Loucy (cell line): ENCODE measurements around the gene IFT27.

Source experiments
- H2AFZ ChIP-seq: fragments of 200-600 bp; sonication (generic); 2 replicates; pipeline ENCODE4 v1.6.0; 2016; ENCODE audit warnings: antibody characterized with exemption, mild to moderate bottlenecking, low read length, moderate library complexity
- H3F3A ChIP-seq: fragments of 200-600 bp; 2 replicates; pipeline ENCODE4 v1.6.0; 2016; ENCODE audit warnings: antibody characterized with exemption, low read depth, mild to moderate bottlenecking
- H3K27me3 ChIP-seq: fragments of 200-600 bp; sonication (generic); 2 replicates; pipeline ENCODE4 v1.6.1; 2014; ENCODE audit warnings: low read length, mild to moderate bottlenecking; ENCODE audit not compliant: insufficient read depth, poor library complexity, severe bottlenecking
- H3K36me3 ChIP-seq: fragments of 200-600 bp; sonication (generic); 2 replicates; pipeline ENCODE4 v1.6.1; 2016; ENCODE audit warnings: low read length; ENCODE audit not compliant: insufficient read depth
- H3K4me1 ChIP-seq: fragments of 200-600 bp; sonication (generic); 2 replicates; pipeline ENCODE4 v1.5.1; 2014; ENCODE audit warnings: low read length, mild to moderate bottlenecking; ENCODE audit not compliant: insufficient read depth, poor library complexity, severe bottlenecking
- H3K4me2 ChIP-seq: fragments of 200-600 bp; sonication (generic); 2 replicates; pipeline ENCODE4 v1.6.0; 2014; ENCODE audit warnings: antibody characterized with exemption, low read length, low read depth, mild to moderate bottlenecking; ENCODE audit not compliant: poor library complexity, severe bottlenecking
- H3K4me3 ChIP-seq: fragments of 200-600 bp; sonication (generic); 2 replicates; pipeline ENCODE4 v1.5.1; 2014; ENCODE audit warnings: low read length, mild to moderate bottlenecking, mixed read lengths; ENCODE audit not compliant: poor library complexity, severe bottlenecking
- H3K79me2 ChIP-seq: fragments of 200-600 bp; sonication (generic); 2 replicates; pipeline ENCODE4 v1.6.1; 2014; ENCODE audit warnings: low read length; ENCODE audit not compliant: insufficient read depth
- H3K9ac ChIP-seq: fragments of 200-600 bp; sonication (generic); 2 replicates; pipeline ENCODE4 v1.6.0; 2014; ENCODE audit warnings: mild to moderate bottlenecking, low read depth, low read length, moderate library complexity; ENCODE audit not compliant: poor library complexity, severe bottlenecking
- H3K9me2 ChIP-seq: fragments of 200-600 bp; sonication (generic); replicated peaks from 2 replicates; pipeline ENCODE4 v1.6.1; 2016; ENCODE audit warnings: low read depth, low read length, mixed read lengths
- H3K9me3 ChIP-seq: fragments of 200-600 bp; sonication (generic); 2 replicates; pipeline ENCODE4 v1.6.1; 2014; ENCODE audit warnings: mild to moderate bottlenecking, antibody characterized with exemption, low read length, low read depth; ENCODE audit not compliant: insufficient read depth
- H4K20me1 ChIP-seq: fragments of 200-600 bp; sonication (generic); 2 replicates; pipeline ENCODE4 v1.6.0; 2014; ENCODE audit warnings: antibody characterized with exemption, low read length, mild to moderate bottlenecking; ENCODE audit not compliant: insufficient read depth, poor library complexity, severe bottlenecking
- CTCF ChIP-seq: fragments of 200-600 bp; sonication (generic); conservative IDR thresholded peaks from 2 replicates; pipeline ENCODE4 v1.5.1; 2014; ENCODE audit warnings: mild to moderate bottlenecking, antibody characterized with exemption, low read length
- EZH2phosphoT487 ChIP-seq: fragments of 200-600 bp; IDR thresholded peaks from 2 replicates; pipeline ENCODE4 v1.6.1; 2018; ENCODE audit warnings: antibody characterized with exemption, mild to moderate bottlenecking, moderate library complexity, borderline replicate concordance

The IFT27 gene

DNA sequence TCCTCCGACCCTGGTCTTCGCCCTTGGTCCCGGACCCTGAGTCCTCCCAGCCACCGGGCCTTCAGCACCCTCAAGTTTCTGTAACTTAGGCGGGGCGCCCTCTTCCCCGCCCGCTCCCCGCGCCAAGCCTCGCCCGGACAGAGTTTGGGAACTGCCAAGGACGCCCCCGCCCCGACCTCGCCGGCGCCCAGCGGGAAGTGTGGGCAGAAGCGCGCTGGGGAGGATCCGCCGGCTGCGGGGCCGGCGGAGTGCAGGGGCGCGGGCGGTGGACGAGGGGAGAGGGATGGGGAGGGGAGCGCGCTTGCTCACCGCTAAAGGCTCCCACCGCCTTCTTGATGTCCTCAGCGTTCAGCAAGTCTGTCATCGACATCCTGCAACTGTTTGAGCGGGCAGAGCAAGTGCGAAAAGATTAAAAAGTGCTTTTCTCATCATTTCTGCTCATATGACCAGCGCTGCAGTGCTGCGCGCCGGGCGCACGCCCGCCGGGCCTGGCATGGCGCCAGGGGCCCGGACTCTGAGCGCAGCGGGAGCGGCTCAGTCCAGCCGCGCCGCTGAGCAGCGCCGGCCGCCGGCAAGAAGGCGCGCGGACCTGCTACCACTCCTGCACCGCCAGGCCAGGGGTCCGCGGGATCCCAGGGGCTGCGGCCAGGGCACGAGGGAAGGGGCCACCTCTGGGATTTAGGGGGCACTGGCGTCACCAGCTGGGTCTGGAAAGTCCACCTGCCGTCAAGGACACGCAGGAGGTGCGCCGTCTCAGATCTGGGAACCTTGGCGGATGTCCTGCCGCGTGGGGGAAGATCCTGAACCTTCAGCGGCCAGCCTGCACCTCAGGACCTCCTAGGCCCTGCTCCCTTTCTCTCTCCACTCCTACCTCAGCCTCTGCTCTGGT, 41.0 kb upstream of the IFT27 start, which contains the start of gene PVALB:
TSS of gene PVALB (minus strand) at position 400 of the 889 bp plus-strand sequence. CDS start at position 370, 30 bp downstream.
- no peaks in the 10 kb centered on the region for H3K4me1 ChIP-seq
- H3K9me3 ChIP-seq = no peaks in the 10 kb centered on the region
- no peak within 1 kb of the TSS for H3K9ac ChIP-seq
- H3K4me3 ChIP-seq = no peak within 1 kb of the TSS
- peaks cover 6% of the 10 kb centered on the region for H3K27me3 ChIP-seq
- H3K36me3 ChIP-seq = no peaks in the 10 kb centered on the region
- H3F3A ChIP-seq = no peaks in the 10 kb centered on the region
- TF ChIP-seq EZH2phosphoT487 (no peak), CTCF (no peak)
- H3K9me2 ChIP-seq = no peaks in the 10 kb centered on the region
- H4K20me1 ChIP-seq = no peaks in the 10 kb centered on the region
- H3K4me2 ChIP-seq = no peak within 1 kb of the TSS
- no peak within 1 kb of the TSS for H2AFZ ChIP-seq
- H3K79me2 ChIP-seq = no peaks in the 10 kb centered on the region

- Histone ChIP-seq H3K79me2 (no peaks in the 10 kb centered on the region), H3K4me2 (no peak overlapping the region), H3K36me3 (no peaks in the 10 kb centered on the region), H2AFZ (no peak overlapping the region), H4K20me1 (no peaks in the 10 kb centered on the region), H3K4me3 (no peak overlapping the region), H3K27me3 (peaks cover 6% of the 10 kb centered on the region), H3K4me1 (no peaks in the 10 kb centered on the region), H3K9me3 (no peaks in the 10 kb centered on the region), H3K9me2 (no peaks in the 10 kb centered on the region), H3F3A (no peaks in the 10 kb centered on the region), H3K9ac (no peak overlapping the region)
- TF ChIP-seq EZH2phosphoT487 = no peak
- no peak for TF ChIP-seq CTCF
These were observed 40.4 kb upstream of the IFT27 start for GRCh38 chr22:36816339-36816635.

DNA sequence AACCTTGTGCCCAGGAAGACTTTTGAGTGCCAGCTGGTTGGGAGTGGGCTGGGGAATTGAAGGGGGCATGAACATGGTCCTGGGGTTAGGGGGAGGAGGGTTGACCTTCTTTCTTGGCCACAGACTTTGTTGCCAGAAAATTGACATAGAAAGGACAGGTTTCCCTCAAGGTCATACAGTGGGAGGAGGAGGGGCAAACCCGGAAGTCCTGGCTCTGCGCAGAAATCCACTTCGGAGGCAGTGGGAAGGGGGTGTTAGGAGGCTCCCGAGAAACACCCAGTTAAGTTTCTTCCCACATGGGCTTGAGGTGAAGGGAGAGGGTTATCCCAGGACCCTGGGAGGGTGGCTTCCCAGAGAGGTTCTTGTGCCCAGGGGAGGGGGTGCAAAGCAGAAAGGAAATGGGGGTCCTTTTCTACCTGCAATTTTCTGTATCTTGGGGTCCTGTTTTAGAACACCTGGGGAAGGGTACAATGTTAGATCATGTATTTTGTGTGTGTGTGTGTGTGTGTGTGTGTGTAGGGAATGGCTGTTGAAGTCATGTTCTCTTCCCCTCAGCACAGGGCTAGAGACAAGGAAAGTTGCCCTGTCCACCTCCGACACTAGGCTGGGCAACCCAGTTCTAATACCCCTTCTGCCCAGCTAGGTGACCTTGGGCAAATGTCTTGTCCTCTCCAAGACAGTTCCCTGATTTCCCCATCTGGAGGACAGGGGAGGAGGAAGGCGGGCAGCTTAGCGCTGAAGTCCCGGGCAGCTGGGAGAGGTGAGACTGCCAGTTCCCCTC, 39.8 kb upstream of the IFT27 start:
- Histone ChIP-seq H3K79me2 (no peaks in the 10 kb centered on the region), H3K36me3 (no peaks in the 10 kb centered on the region), H3K27me3 (peaks cover 6% of the 10 kb centered on the region), H3K4me2 (no peak overlapping the region), H3F3A (no peaks in the 10 kb centered on the region), H4K20me1 (no peaks in the 10 kb centered on the region), H3K9me3 (no peaks in the 10 kb centered on the region), H3K4me3 (no peak overlapping the region), H3K9me2 (no peaks in the 10 kb centered on the region), H2AFZ (no peak overlapping the region), H3K4me1 (no peaks in the 10 kb centered on the region), H3K9ac (no peak overlapping the region)
- TF ChIP-seq EZH2phosphoT487 (no peak), CTCF (no peak)
